Measurements from ENCODE around the gene FGD3.

FGD3 gene

GRCh38 chr9:93045521-93045920 is 98.2 kb downstream of the FGD3 start:
- no peak for TF ChIP-seq CTCF (IDR thresholded peaks at IDR 0.05; ENCODE audit: borderline replicate concordance, insufficient read depth, low read depth, low read length)
- no peak overlapping the region for H3K4me3 ChIP-seq (ENCODE audit: low read depth, low read length)

GRCh38 chr9:93048566-93049448 is 101.5 kb downstream of the FGD3 start:
- no peak for TF ChIP-seq CTCF (IDR thresholded peaks at IDR 0.05; ENCODE audit: borderline replicate concordance, insufficient read depth, low read depth, low read length)
- no peak overlapping the region for H3K4me3 ChIP-seq (ENCODE audit: low read depth, low read length)

GRCh38 chr9:93049491-93049890 is 102.2 kb downstream of the FGD3 start:
- no peak overlapping the region for H3K4me3 ChIP-seq (ENCODE audit: low read depth, low read length)
- no peak for TF ChIP-seq CTCF (IDR thresholded peaks at IDR 0.05; ENCODE audit: borderline replicate concordance, insufficient read depth, low read depth, low read length)

GRCh38 chr9:93050231-93050630 is 102.9 kb downstream of the FGD3 start:
- no peak for TF ChIP-seq CTCF (IDR thresholded peaks at IDR 0.05; ENCODE audit: borderline replicate concordance, insufficient read depth, low read depth, low read length)
- H3K4me3 ChIP-seq (ENCODE audit: low read depth, low read length) = no peak overlapping the region

- no peak for TF ChIP-seq CTCF (IDR thresholded peaks at IDR 0.05; ENCODE audit: borderline replicate concordance, insufficient read depth, low read depth, low read length)
- no peak overlapping the region for H3K4me3 ChIP-seq (ENCODE audit: low read depth, low read length)
Measured at GRCh38 chr9:93051680-93052089, 104.4 kb downstream of the FGD3 start.

- H3K4me3 ChIP-seq (ENCODE audit: low read depth, low read length) = no peak overlapping the region
- no peak for TF ChIP-seq CTCF (IDR thresholded peaks at IDR 0.05; ENCODE audit: borderline replicate concordance, insufficient read depth, low read depth, low read length)
Measured at GRCh38 chr9:93052791-93053540, 105.6 kb downstream of the FGD3 start.
